Measurements from ENCODE around the gene RFPL1.

DNA sequence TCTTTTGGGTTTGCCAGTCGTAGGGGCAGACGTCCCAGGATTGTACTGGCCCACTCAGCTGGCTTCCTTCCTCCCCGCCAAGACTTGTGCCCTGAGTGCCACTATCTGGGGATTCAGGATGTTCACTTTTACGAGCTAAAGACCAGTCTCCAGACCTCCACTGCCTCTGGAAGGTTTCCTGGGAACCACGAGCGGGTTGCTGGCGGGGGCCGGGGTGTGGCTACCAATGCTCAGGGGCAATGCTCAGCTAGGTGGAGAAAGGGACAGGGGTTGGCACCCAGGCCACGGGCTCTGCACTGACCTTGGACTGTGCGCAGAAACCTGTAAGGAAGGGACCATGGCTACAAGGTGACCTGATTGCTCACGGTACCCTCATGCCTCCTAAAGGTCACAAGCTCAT, 43.9 kb downstream of the RFPL1 start:
- TF ChIP-seq, protein P1, sequence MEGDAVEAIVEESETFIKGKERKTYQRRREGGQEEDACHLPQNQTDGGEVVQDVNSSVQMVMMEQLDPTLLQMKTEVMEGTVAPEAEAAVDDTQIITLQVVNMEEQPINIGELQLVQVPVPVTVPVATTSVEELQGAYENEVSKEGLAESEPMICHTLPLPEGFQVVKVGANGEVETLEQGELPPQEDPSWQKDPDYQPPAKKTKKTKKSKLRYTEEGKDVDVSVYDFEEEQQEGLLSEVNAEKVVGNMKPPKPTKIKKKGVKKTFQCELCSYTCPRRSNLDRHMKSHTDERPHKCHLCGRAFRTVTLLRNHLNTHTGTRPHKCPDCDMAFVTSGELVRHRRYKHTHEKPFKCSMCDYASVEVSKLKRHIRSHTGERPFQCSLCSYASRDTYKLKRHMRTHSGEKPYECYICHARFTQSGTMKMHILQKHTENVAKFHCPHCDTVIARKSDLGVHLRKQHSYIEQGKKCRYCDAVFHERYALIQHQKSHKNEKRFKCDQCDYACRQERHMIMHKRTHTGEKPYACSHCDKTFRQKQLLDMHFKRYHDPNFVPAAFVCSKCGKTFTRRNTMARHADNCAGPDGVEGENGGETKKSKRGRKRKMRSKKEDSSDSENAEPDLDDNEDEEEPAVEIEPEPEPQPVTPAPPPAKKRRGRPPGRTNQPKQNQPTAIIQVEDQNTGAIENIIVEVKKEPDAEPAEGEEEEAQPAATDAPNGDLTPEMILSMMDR (IDR thresholded peaks at IDR 0.05): no peak
- TF ChIP-seq POLR2A (IDR thresholded peaks at IDR 0.05): no peak
